HG02852 (cell line): ENCODE measurements around the gene CPLX1.
"Not testable (repeated sequence)": the region's sequence is repeated elsewhere in the genome, so short reads cannot be mapped to it uniquely, and the experiment has no call there.

Source experiments
- ATAC-seq: cut with Tn5 transposase; IDR thresholded peaks from one replicate; pipeline ENCODE4 v1.9.1; 2021; ENCODE audit warnings: mild to moderate bottlenecking, moderate library complexity; ENCODE audit not compliant: unreplicated experiment

Gene CPLX1

GRCh38 chr4:821181-821591 lies 4.7 kb downstream of the CPLX1 start:
- ATAC-seq: no peak

GRCh38 chr4:820230-821172 lies 5.4 kb downstream of the CPLX1 start:
- no peak for ATAC-seq

GRCh38 chr4:819401-820229 lies 6.3 kb downstream of the CPLX1 start:
- no peak for ATAC-seq

GRCh38 chr4:818106-818921 lies 7.6 kb downstream of the CPLX1 start:
- ATAC-seq: no peak

GRCh38 chr4:815464-816146 lies 10.3 kb downstream of the CPLX1 start:
- ATAC-seq: no peak

- ATAC-seq: no peak
These were observed 11.5 kb downstream of the CPLX1 start for GRCh38 chr4:814312-814850.

- ATAC-seq: no peak
These were observed 12.0 kb downstream of the CPLX1 start for GRCh38 chr4:813900-814299.

GRCh38 chr4:808860-809570 lies 16.9 kb downstream of the CPLX1 start:
- ATAC-seq: no peak

- no peak for ATAC-seq
These were observed 18.1 kb downstream of the CPLX1 start for GRCh38 chr4:807792-808191.

- not testable (repeated sequence) for ATAC-seq
These were observed 18.9 kb downstream of the CPLX1 start for GRCh38 chr4:806979-807378.

GRCh38 chr4:804804-805203 lies 21.1 kb downstream of the CPLX1 start:
- ATAC-seq: no peak

GRCh38 chr4:803884-804283 lies 22.0 kb downstream of the CPLX1 start:
- ATAC-seq: no peak

GRCh38 chr4:801436-802124 lies 24.3 kb downstream of the CPLX1 start:
- ATAC-seq: no peak

- ATAC-seq: no peak
These were observed 28.9 kb downstream of the CPLX1 start for GRCh38 chr4:797066-797465.

- ATAC-seq: no peak
These were observed 29.7 kb downstream of the CPLX1 start for GRCh38 chr4:796206-796605.

GRCh38 chr4:795726-796119 lies 30.2 kb downstream of the CPLX1 start:
- ATAC-seq: no peak

- no peak for ATAC-seq
These were observed 30.8 kb downstream of the CPLX1 start for GRCh38 chr4:794900-795725.
